HG03159 (cell line): ENCODE measurements around the gene PFN3.

Source experiments
- ATAC-seq: cut with Tn5 transposase; IDR thresholded peaks from one replicate; pipeline ENCODE4 v1.9.1; 2021; ENCODE audit warnings: mild to moderate bottlenecking, moderate library complexity; ENCODE audit not compliant: unreplicated experiment

PFN3 gene, protein sequence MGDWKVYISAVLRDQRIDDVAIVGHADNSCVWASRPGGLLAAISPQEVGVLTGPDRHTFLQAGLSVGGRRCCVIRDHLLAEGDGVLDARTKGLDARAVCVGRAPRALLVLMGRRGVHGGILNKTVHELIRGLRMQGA

DNA sequence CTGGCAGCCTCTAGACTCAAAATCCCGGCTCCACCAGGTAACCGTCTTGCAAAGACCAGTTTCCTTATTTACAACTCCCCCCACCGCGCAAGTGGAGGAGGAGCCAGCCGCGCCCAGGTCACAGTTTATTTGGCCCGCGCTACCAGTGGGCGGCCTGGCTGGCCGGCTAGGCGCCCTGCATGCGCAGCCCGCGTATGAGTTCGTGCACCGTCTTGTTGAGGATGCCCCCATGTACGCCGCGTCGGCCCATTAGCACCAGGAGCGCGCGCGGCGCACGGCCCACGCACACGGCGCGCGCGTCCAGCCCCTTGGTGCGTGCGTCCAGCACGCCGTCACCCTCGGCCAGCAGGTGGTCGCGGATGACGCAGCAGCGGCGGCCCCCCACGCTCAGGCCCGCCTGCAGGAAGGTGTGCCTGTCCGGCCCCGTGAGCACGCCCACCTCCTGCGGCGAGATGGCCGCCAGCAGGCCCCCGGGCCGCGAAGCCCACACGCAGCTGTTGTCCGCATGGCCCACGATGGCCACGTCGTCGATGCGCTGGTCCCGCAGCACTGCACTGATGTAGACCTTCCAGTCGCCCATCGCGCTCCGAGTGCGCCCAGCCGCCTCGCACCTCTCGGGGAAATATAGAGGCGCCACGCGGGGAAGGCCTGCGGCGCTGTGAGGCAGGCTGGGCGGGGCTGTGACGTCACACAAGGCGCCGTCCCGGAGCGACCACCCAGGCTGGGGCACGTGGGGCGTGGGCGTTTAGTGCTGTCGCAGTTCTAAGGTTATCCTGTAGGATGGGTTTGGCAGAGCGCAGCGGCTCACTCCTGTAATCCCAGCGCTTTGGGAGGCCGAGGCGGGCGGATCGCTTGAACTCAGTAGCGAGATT, at the start of gene PFN3:
TSS of gene PFN3 (minus strand) at position 665 of the 872 bp plus-strand sequence. CDS start at position 580, 85 bp downstream.
- no peak for ATAC-seq

DNA sequence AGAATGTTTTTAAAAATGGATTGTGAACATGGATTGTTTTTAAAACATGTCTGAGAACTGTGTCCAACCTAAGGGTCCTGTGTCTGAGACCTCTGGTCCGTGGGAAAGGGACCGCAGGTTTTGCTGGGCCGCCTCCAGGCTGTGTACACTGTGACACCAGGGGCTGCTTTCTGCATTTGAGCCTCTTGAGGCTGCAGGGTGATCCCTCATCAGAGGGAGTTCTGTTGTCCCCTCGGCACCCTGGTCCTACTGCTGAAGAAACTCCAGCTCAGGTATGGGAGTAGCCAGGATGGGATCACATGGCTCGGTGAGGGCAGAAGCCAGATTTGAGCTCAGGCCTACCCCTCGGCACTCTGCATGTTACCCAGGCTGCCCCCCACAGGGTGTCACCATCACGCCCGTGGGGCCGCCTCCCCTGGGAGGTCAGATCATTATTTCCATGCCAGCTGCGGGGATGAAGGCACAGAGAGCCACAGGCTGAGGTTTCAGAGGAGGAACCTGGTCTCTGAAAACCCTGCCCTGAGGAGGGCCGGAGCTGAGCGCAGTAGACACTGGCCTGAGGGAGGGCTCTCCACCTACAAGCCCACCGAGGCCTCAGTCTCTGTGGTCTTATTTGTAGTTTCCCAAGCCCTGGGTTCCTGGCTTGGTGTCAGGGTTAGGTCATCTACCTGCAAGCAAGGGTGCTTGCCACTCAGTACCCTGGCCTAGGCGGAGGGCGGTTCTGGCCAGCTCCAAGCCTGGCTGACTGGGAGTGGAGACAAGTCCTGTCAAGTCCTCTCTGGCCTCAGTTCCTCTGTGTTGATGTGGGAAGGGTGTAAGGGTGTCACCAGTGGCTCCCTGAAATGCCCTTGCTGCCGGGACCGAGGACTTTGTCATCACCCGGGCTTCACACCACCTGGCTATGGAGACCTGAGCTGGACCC, 48.9 kb upstream of the PFN3 start:
- no peak for ATAC-seq

DNA sequence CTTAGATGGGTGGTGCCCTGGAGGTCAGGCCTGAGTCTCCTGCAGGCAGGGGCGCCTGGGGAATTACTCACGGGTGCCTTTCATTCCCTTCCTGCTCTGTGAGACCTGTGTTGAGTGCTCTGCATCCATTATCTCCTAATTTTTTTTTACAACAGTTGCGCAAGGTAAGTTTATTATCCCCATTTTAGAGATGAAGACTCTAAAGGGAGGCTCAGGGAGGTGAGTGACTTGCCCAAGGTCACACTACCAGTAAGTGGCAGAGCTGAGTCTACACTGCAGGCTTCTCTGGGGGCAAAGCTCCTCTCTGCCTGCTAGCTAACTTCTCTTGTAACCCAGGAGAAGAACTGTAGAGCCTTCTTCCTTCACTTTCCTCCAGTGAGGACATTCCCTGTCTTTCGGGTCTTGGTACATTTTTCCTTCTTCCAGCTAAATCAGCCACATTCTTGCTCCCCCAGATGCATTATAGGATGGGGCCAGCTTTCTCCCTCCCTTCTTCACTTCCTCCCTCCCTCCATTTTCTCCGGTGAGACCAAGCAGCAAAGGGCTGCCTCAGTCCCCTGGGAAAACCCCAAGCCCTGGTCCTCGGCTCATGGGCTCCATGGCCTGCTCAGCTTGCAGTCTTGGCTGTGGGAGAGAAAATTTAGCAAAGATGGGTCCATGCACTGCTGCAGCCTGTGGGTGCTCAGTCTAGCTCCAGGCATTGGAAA, 47.9 kb upstream of the PFN3 start:
- no peak for ATAC-seq

DNA sequence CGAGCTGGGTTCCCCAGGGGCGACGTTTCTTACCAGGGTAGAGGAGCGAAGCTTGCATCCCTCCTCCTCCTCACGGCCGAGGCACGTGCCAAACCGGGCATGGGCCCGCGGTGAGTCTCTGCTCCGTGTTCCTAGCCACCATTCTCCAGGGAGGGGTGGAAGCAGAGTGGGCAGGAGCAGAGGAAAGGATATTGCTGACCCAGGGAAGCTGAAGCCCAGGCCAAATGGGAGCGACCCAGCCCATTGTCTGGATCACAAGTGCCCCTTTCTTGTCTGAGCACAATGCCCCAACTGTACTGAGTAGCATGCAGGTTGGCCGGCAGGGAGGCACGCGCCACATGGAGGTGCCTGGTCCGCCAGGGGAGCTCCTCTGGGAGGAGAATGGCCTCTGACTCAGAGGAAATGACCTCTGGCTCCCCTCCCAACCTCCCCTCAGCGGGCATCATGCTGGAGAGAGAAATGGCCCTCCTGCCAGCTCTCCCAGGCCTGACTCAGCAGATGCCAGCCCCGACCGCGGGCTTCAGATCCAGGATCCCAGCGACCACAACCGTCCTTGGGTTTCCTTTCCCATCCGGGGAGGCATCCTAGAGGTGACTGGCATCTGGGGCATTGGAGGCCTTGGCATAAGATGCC, 47.3 kb upstream of the PFN3 start:
- ATAC-seq, result no peak

DNA sequence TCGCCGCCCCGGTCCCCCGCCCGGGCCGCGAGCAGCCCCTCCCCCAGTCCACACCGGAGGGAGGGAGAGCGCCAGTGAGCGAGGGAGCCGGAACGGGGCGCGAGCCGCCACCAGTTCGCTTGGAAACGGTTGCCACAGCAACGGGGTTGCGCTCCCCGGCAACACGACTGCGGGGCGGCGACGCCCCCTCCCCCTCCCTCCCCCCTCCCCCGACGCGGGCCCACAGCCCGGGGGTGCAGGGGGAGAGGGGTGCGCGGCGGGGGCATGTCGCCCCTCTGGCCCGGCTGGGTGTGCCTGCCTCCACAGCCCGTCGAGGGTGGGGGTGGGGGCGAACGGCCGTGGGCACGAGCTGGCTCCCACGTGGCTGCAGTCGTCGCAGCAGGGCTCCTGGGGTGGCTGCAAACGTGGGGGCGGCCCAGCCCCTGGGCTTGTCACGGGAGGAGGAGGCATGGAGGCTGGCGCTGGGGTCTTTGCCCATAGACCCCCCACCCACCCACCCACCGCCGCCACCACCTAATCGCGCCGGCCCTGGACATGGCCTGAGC, 46.7 kb upstream of the PFN3 start:
- ATAC-seq, result peak; percentile 38

DNA sequence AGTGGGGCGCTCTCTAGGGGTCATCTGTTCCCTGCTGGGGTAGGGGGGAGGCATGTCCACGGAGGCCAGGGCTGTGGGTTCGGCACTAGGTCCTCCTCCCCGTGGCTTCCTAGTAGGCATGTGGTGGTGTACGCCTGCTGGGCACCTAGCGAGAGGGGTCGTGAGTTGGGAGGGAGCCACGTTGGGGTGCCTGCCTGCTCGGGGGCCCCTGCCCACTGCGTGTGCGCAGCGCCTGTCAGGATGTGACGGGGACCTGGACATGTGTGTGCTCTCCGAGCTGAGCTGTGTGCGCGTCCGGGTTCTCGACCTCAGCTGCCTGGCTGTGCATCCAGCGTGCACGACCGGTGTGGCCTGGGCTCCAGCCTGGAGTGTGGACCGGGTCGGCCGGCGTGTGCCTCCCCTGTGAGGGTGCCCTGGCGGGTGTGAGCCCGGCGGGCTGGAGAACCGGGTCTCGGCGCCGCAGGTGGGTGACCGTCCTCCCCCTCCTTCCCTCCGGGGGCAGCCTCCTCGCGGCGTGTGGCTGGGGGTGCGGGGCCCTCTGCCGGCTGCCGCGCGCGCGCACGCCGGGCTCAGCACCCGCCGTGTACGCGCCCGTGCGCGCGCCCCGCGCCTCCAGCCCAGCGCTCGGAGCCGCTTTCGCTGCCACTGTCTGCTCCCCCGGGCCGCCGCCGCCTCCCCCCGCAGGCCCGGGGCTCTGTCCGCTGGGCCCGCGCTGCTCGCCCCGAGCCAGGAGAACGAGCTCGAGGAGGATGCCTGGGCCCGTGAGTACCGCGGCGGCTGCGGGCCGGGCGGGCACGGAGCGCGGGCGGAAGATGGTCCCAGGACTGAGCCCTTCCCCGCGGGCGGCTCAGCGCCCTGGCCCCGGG, 46.0 kb upstream of the PFN3 start, which contains the start of gene PRR7:
TSS of gene PRR7 (plus strand) at position 615 of the 866 bp plus-strand sequence. CDS start 8,254 bp downstream, outside the sequence.
- ATAC-seq, result peak; percentile 47

DNA sequence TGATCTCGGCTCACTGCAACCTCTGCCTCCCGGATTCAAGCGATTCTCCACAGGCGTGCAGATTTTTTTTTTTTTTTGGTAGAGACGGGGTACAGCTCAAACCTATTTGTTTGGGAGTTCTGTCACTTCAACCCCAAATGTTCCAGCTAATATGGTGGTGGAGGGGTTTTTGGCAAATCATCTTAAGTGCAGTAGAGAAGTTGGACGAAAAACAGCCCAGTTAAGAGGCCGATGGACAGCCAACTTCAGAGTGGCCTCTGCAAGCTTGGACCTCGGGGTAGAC, 45.4 kb upstream of the PFN3 start:
- no peak for ATAC-seq

DNA sequence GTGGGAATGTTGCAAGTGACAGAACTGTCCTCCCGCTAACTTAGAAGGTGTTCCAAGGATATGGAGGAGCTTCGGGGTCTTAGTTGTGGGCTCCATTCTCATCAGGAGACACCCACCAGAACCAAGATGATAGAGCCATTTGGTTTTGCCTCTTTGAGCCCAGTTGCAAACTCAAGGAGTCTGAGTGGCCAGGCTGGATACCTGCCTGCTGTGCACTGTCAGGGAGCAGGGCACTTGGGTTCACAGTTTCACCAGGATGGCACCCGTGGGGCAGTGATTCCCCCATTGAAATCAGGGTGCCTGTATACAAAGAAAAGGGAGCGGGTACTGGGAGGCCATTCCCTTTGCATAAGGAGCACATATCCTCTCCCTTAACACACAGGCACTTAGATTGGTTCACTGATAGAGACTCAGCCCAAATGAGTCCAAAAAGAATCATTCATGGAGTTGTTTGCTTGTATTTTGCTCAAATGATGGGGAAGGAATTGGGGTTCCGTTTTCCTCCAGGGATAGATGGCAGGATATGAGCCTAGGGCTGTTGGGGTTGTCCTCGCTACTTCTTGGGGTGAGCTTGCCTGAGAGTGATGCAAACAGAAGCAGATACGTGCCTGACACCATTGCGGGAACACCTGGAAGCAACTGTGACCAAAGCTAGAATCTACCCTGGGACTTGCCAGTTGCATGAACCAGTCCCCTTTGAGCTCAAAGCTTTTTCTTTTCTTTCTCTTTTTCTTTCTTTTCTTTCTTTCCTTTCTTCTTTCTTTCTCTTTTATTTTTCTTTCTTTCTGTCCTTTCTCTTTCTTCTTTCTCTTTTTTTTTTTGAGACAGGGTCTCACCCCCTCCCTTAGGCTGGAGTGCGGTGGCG, 44.8 kb upstream of the PFN3 start:
- ATAC-seq, result no peak

DNA sequence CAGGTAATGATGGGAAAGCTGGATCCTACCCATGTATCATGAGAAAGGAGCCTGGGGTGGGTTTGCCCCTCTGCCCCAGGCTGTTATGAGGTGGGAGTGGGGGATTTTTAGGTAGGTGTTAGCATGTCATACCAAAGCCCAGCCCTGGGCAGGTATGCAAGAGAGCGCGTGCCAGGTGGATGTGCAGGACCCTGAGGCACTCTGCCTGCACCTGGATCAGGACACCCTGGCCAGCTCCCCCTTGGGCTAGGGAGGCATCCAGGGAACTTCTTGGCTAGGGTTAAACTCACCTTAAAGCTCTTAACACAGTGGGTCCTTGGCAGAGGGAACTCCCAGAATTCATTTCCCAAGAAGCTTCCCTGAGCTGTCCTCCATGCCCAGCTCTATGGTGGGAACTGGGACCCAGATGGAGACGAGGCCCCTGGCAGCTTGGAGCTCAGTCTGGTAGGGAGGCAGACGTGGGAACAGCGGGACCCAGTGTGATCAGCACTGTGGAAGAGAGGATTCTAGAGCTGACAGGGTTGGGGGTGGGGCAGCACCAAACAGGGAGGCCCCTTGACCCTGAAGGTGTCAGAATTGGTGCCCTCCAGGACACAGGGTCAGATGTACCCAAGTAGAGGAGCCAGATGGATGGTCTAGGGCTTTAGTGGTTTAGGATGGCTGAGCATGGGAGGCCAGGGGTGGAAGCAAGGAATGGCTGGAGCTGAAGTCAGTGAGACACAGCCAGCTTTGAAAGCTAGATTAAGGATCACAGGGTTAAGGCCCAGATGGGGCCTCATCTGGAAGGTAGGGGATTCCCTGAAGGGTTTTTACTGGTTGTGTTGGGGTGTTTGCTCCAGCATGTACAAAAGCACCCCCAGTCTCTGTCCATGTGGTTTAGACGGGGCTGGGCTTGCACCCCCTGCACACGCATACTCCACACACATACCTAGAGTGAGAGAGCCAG, 43.9 kb upstream of the PFN3 start:
- ATAC-seq, result no peak

DNA sequence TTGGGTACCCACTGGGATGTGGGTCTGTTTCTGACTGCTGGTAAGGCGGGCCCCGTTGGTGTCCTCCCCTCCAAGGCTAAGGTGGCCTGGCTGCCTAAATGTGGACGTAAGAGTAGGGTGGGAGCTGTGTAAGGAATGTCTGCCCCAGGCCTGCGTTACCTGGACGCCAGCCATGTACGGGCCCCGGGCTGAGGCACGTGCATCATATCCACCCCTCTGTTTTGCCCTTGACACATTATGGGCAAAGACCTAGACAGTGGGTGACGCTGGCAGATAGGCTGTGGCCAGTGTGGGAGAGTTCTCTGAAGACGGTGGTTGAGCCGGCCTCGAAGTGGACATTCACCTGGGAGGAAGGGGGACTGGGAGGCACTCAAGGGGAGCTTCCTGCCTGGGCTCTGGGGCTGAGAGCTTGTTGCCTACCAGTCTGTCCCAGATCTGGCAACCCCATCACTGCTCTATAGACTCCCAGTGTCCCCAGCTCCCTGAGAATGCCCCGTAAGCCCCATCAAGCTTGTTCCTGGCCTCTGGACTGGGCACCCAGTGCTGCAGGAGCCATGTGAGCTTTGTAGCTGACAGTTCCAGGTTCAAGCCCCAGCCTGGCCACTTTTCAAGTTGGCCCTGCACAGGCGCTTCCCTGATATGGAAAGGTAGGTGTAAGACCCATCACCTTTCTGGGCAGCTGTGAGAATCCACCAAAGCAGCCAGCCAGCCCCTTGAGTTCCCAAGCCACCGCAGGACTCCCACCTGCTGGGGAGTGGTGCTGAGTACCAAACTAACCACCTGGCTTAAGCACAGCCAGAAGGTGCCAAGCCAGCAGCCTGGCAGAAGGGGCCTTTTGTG, 42.9 kb upstream of the PFN3 start:
- no peak for ATAC-seq

DNA sequence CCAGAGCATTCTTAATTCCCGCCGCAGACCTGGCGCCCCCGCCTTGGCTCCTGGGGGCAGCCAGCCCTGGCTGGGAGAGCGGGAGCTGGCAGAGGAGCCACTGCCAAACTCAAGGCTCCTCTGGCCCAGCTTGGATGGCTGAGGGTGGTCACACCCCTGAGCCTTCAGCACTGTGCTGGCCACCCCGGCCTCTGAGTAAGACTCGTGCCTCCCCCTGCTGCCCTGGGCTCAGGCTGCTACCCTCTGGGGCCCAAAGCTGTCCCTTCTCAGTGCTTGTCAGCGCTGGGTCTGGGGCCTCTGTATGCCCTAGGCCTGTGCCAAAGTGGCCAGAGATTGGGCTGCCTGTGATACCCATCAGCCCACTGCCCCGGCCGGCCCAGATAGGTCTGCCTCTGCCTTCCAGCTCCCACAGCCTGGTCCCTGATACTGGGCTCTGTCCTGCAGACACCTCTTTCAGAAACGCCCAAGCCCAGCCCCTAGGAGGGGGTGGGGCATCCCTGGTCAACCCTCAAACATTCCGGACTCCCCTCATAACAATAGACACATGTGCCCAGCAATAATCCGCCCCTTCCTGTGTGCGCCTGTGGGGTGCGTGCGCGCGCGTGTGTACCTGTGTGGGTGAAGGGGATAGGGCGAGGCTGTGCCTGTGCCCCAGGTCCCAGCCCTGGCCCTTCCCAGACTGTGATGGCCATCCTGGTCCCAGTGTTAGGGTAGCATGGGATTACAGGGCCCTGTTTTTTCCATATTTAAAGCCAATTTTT, 41.8 kb upstream of the PFN3 start:
- ATAC-seq, result no peak

DNA sequence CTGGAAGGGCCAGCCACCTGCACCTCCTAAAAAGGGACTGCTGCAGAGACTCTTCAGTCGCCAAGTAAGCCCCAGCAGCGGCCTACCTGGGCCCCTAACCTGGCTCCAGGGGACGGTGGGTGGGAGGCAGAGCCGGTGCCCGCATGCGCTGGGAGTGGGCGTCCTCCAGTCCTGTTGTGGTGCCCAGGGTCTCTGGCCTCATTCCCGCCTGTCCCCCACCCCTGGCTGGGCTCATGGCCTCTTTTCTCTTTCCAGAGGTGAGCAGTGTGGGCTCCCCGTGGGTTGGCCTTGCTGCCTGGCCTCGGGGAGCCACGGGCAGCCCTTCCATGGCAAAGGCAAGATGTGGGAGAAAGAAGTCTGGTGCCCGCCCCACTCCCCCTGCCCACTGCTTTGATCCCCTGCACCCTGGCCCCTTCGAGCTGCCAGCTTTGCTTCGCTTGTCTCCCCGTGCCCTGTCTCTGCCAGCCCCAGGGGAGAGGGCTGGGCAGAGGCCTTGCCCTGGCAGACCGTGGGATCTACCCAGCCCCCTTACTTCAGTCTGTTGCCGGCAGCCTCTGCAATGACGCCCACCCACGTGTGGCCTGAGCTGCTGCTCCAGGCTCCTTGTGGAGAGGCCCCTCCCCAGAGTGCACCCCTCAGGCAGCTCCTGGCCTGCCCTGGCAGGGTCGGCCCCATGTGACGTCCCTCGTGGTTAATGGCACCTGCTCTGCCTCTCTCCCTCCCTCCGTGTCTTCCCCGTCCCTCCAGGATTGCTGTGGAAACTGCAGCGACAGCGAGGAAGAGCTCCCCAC, 40.7 kb upstream of the PFN3 start:
- ATAC-seq, result no peak

DNA sequence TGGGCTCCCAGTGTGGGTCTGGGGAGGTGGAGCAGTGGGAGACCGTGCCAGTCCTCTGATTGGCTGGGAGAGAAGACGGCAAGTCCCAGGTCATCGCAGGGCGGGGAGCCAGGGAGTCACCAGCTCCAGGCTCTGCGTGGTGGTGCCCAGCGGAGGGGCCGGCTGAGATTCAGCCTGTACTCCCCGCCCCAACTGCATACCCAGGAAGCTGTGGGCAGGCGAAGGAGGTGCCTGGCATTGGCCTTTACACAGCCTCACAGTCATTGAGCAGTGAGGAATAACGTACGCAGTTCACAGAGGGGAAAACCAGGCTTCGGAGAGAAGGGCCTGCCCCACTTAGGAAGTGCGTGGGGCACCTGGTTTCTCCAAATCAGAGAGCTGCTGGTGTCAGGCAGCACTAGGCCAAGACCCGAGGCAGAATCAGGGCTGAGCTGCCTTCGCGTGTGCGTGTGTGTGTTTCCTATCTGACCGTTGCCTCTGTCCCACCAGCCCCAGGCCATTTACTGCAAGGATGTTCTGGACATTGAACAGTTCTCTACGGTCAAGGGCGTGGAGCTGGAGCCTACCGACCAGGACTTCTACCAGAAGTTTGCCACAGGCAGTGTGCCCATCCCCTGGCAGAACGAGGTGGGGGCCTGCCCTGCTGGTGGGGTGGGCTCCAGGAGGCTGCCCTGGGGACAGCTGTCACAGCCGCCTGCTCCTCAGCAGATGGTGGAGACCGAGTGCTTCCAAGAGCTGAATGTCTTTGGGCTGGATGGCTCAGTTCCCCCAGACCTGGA, 39.9 kb upstream of the PFN3 start:
- ATAC-seq, result no peak

DNA sequence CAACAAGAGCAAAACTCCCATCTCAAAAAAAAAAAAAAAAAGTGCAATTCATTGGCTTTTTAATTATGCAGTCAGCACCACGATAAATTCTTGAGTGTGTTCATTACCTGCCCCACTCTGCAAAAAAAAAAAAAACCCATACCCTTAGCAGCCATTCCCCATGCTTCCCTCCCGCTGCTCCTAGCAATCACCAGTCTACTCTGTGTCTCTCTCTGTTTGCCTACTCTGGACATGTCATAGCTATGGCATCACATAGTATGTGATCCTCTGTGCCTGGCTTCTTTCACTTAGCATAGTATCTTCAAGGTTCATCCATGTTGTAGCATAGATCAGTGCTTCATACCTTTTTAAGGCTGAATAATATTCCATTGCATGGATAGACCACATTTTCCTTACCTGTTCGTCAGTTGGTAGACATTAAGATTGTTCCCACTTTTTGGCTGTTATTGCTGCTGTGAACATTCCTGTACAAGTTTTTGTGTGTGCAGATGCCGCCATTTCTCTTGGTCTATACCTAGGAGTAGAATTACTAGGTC, 39.1 kb upstream of the PFN3 start:
- ATAC-seq, result no peak
